ENCODE results near the gene INTS6L. TPM values are rescaled to one million over a fixed set of nuclear protein-coding genes. Genes with fewer than 3 reads are reported as not detected.
"Not testable (repeated sequence)": the region's sequence is repeated elsewhere in the genome, so short reads cannot be mapped to it uniquely, and the experiment has no call there.

Gene INTS6L
- polyA plus RNA-seq, 1 donor from 2014 or later = 57.1 TPM

DNA sequence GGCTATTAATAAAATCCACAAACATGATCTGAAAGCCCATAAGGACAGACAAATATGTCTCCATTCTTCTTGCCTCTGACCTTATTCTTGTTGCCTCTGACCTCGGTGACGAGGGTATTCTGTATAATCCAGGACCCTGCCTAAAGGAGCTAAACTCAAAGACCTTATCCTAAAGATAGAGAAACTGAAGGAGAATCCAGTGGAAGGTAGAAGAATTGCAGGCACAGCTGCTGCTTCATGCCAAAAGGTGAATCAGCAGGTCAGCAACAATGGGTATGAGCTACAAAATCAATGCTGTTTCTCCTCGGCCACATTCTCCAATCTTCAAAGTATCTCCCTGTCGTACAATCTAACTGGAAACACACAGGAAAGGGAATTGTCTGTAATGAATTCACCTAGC is 71.4 kb downstream of the INTS6L start:
- Histone ChIP-seq H3K9me3 (ENCODE audit: low read length) (no peaks in the 10 kb centered on the region), H3K4me2 (ENCODE audit: low read length) (no peak overlapping the region), H3F3A (ENCODE audit: insufficient read depth, low read length, poor library complexity, severe bottlenecking) (no peaks in the 10 kb centered on the region), H3K79me2 (replicated peaks; ENCODE audit: insufficient read depth, low read length) (no peaks in the 10 kb centered on the region), H3K9me2 (ENCODE audit: insufficient read depth, low read length) (no peaks in the 10 kb centered on the region), H3K9ac (ENCODE audit: low read length) (no peak overlapping the region), H4K20me1 (ENCODE audit: insufficient read depth) (no peaks in the 10 kb centered on the region), H3K36me3 (ENCODE audit: insufficient read depth, low read length) (no peaks in the 10 kb centered on the region), H3K27me3 (ENCODE audit: insufficient read depth, low read depth, low read length) (no peaks in the 10 kb centered on the region), H2AFZ (ENCODE audit: low read depth, low read length) (no peak overlapping the region), H3K27ac (ENCODE audit: low read length) (no peak overlapping the region), H3K4me3 (ENCODE audit: low read length) (no peak overlapping the region)
- no peak for TF ChIP-seq POLR2AphosphoS5 (IDR thresholded peaks at IDR 0.05)
- TF ChIP-seq, protein P1, sequence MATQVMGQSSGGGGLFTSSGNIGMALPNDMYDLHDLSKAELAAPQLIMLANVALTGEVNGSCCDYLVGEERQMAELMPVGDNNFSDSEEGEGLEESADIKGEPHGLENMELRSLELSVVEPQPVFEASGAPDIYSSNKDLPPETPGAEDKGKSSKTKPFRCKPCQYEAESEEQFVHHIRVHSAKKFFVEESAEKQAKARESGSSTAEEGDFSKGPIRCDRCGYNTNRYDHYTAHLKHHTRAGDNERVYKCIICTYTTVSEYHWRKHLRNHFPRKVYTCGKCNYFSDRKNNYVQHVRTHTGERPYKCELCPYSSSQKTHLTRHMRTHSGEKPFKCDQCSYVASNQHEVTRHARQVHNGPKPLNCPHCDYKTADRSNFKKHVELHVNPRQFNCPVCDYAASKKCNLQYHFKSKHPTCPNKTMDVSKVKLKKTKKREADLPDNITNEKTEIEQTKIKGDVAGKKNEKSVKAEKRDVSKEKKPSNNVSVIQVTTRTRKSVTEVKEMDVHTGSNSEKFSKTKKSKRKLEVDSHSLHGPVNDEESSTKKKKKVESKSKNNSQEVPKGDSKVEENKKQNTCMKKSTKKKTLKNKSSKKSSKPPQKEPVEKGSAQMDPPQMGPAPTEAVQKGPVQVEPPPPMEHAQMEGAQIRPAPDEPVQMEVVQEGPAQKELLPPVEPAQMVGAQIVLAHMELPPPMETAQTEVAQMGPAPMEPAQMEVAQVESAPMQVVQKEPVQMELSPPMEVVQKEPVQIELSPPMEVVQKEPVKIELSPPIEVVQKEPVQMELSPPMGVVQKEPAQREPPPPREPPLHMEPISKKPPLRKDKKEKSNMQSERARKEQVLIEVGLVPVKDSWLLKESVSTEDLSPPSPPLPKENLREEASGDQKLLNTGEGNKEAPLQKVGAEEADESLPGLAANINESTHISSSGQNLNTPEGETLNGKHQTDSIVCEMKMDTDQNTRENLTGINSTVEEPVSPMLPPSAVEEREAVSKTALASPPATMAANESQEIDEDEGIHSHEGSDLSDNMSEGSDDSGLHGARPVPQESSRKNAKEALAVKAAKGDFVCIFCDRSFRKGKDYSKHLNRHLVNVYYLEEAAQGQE (IDR thresholded peaks at IDR 0.05; ENCODE audit: borderline replicate concordance) = no peak
- no peak for TF ChIP-seq RAD21 (conservative IDR thresholded peaks at IDR 0.05)
- TF ChIP-seq SMC3 (conservative IDR thresholded peaks at IDR 0.05; ENCODE audit: poor library complexity) = no peak
- TF ChIP-seq, protein P2, sequence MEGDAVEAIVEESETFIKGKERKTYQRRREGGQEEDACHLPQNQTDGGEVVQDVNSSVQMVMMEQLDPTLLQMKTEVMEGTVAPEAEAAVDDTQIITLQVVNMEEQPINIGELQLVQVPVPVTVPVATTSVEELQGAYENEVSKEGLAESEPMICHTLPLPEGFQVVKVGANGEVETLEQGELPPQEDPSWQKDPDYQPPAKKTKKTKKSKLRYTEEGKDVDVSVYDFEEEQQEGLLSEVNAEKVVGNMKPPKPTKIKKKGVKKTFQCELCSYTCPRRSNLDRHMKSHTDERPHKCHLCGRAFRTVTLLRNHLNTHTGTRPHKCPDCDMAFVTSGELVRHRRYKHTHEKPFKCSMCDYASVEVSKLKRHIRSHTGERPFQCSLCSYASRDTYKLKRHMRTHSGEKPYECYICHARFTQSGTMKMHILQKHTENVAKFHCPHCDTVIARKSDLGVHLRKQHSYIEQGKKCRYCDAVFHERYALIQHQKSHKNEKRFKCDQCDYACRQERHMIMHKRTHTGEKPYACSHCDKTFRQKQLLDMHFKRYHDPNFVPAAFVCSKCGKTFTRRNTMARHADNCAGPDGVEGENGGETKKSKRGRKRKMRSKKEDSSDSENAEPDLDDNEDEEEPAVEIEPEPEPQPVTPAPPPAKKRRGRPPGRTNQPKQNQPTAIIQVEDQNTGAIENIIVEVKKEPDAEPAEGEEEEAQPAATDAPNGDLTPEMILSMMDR (IDR thresholded peaks at IDR 0.05; ENCODE audit: poor library complexity, severe bottlenecking) = no peak
- no peak for TF ChIP-seq TAF1 (IDR thresholded peaks at IDR 0.05; ENCODE audit: low read depth)
- no peak for TF ChIP-seq MXI1 (conservative IDR thresholded peaks at IDR 0.05; ENCODE audit: poor library complexity, severe bottlenecking)
- TF ChIP-seq EZH2 (IDR thresholded peaks at IDR 0.05; ENCODE audit: borderline replicate concordance, insufficient read depth, low read length, poor library complexity, severe bottlenecking) = no peak
- TF ChIP-seq EP300 (conservative IDR thresholded peaks at IDR 0.05; ENCODE audit: poor library complexity, severe bottlenecking) = no peak

DNA sequence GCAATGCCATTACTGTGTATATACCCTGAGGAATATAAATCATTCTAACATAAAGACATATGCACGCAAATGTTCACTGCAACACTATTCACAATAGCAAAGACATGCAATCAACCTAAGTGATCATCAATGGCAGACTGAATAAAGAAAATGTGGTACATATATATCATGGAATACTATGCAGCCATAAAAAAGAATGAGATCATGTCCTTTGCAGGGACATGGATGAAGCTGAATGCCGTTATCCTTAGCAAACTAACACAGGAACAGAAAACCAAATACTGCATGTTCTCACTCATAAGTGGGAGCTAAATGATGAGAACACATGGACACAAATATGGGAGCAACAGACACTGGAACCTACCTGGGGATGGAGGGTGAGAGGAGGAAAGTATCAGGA is 73.6 kb downstream of the INTS6L start:
- not testable (repeated sequence) for H2AFZ ChIP-seq (ENCODE audit: low read depth, low read length); H3K9me2 ChIP-seq (ENCODE audit: insufficient read depth, low read length); H3K36me3 ChIP-seq (ENCODE audit: insufficient read depth, low read length); H3F3A ChIP-seq (ENCODE audit: insufficient read depth, low read length, poor library complexity, severe bottlenecking); H3K4me2 ChIP-seq (ENCODE audit: low read length); H3K9me3 ChIP-seq (ENCODE audit: low read length); H3K27ac ChIP-seq (ENCODE audit: low read length); H3K9ac ChIP-seq (ENCODE audit: low read length); H3K4me3 ChIP-seq (ENCODE audit: low read length); H3K79me2 ChIP-seq (replicated peaks; ENCODE audit: insufficient read depth, low read length); H3K27me3 ChIP-seq (ENCODE audit: insufficient read depth, low read depth, low read length); H4K20me1 ChIP-seq (ENCODE audit: insufficient read depth)

DNA sequence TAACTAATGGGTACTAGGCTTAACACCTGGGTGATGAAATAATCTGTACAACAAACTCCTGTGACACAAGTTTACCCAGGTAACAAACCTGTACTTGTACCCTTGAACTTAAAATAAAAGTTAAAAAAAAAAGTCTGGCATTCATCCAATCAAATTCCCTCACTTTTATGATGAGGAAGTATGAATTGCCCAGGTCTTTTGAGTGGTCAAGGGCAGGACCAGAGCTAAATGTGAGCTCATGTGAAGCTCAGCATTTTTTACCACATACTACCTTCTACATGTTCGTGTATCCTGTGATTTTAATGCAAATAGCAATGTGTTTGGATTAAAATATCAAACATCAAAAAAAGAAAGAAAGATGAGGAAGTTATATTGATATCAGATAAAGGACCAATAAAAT is 74.0 kb downstream of the INTS6L start:
- H4K20me1 ChIP-seq (ENCODE audit: insufficient read depth); H3F3A ChIP-seq (ENCODE audit: insufficient read depth, low read length, poor library complexity, severe bottlenecking); H3K9me3 ChIP-seq (ENCODE audit: low read length); H3K4me2 ChIP-seq (ENCODE audit: low read length); H3K9me2 ChIP-seq (ENCODE audit: insufficient read depth, low read length); H2AFZ ChIP-seq (ENCODE audit: low read depth, low read length); H3K9ac ChIP-seq (ENCODE audit: low read length); H3K27ac ChIP-seq (ENCODE audit: low read length); H3K79me2 ChIP-seq (replicated peaks; ENCODE audit: insufficient read depth, low read length); H3K27me3 ChIP-seq (ENCODE audit: insufficient read depth, low read depth, low read length); H3K36me3 ChIP-seq (ENCODE audit: insufficient read depth, low read length); H3K4me3 ChIP-seq (ENCODE audit: low read length): not testable (repeated sequence)

Measured in neural cell (in vitro differentiated cells).